PC-3 (cell line): ENCODE data around the gene LRRC71. TPM values are rescaled to one million over a fixed set of nuclear protein-coding genes. Genes with fewer than 3 reads are reported as not detected.

Experiments
- ATAC-seq: fragments of 200-7000 bp; cut with Tn5 transposase; 2 replicates; pipeline ENCODE4 v1.9.1; 2020; ENCODE audit warnings: mild to moderate bottlenecking, moderate library complexity
- BruUV-seq: library from RNA; stranded (reverse); fragments of 400-500 nt; replicated peaks from 2 replicates; lab custom pipeline; 2021; lab: Mats Ljungman, UMichigan
- CTCF ChIA-PET: fragments of 300-600 bp; sonication (Branson Sonifier 250); formaldehyde crosslinking; loops from one replicate; lab custom pipeline; 2022; ENCODE audit warnings: antibody characterized with exemption; lab: Charles Lee
- POLR2A ChIA-PET: fragments of 300-600 bp; sonication (Branson Sonifier 250); formaldehyde crosslinking; loops from one replicate; lab custom pipeline; 2022; ENCODE audit warnings: antibody characterized with exemption; ENCODE audit not compliant: unreplicated experiment; lab: Charles Lee
- DNase-seq: peaks from one replicate; pipeline ENCODE4 v3.0.0-alpha.2; 2015
- H2AFZ ChIP-seq: fragments of 300-600 bp; sonication (generic); 2 replicates; pipeline ENCODE4 v1.6.0; 2016; ENCODE audit warnings: antibody characterized with exemption, low read length
- H3F3A ChIP-seq: fragments of 300-600 bp; sonication (generic); one replicate; pipeline ENCODE4 v1.6.0; 2017; ENCODE audit warnings: antibody characterized with exemption, low read length, control low read depth, mild to moderate bottlenecking; ENCODE audit not compliant: unreplicated experiment
- H3K27ac ChIP-seq: fragments of 300-600 bp; sonication (generic); 2 replicates; pipeline ENCODE4 v1.5.1; 2016; ENCODE audit warnings: mild to moderate bottlenecking, low read length
- H3K27me3 ChIP-seq: fragments of 300-600 bp; sonication (generic); 2 replicates; pipeline ENCODE4 v1.6.1; 2016; ENCODE audit warnings: low read length, mixed read lengths
- H3K36me3 ChIP-seq: fragments of 300-600 bp; sonication (generic); 2 replicates; pipeline ENCODE4 v1.6.1; 2016; ENCODE audit warnings: low read depth, mixed run types, low read length, mixed read lengths
- H3K4me1 ChIP-seq: fragments of 300-600 bp; sonication (generic); 2 replicates; pipeline ENCODE4 v1.5.1; 2016; ENCODE audit warnings: low read length; ENCODE audit not compliant: insufficient read depth
- H3K4me2 ChIP-seq: fragments of 300-600 bp; sonication (generic); 2 replicates; pipeline ENCODE4 v1.6.0; 2016; ENCODE audit warnings: low read length
- H3K4me3 ChIP-seq: fragments of 300-600 bp; sonication (generic); 2 replicates; pipeline ENCODE4 v1.5.1; 2016; ENCODE audit warnings: mild to moderate bottlenecking, low read length, mixed read lengths
- H3K79me2 ChIP-seq: fragments of 300-600 bp; sonication (generic); 2 replicates; pipeline ENCODE4 v1.6.1; 2017; ENCODE audit warnings: low read length, mixed read lengths
- H3K9ac ChIP-seq: fragments of 300-600 bp; sonication (generic); 2 replicates; pipeline ENCODE4 v1.6.0; 2016; ENCODE audit warnings: mild to moderate bottlenecking, low read length
- H3K9me2 ChIP-seq: fragments of 300-600 bp; sonication (generic); replicated peaks from 2 replicates; pipeline ENCODE4 v1.6.1; 2016; ENCODE audit warnings: mixed run types, low read length, mixed read lengths
- H3K9me3 ChIP-seq: fragments of 300-600 bp; sonication (generic); 2 replicates; pipeline ENCODE4 v1.6.1; 2016; ENCODE audit warnings: low read length, mixed read lengths
- H4K20me1 ChIP-seq: fragments of 300-600 bp; sonication (generic); 2 replicates; pipeline ENCODE4 v1.6.1; 2016; ENCODE audit warnings: low read length, mixed read lengths
- EZH2 ChIP-seq: fragments of 300-600 bp; sonication (generic); IDR thresholded peaks from one replicate; pipeline ENCODE4 v1.6.1; 2017; ENCODE audit warnings: antibody characterized with exemption, mild to moderate bottlenecking, low read length; ENCODE audit not compliant: unreplicated experiment
- EZH2phosphoT487 ChIP-seq: fragments of 300-600 bp; sonication (generic); IDR thresholded peaks from 2 replicates; pipeline ENCODE4 v1.6.1; 2018; ENCODE audit warnings: mild to moderate bottlenecking, antibody characterized with exemption, low read length, borderline replicate concordance
- intact Hi-C: fragments of 100-400 bp; cut with micrococcal nuclease; formaldehyde crosslinking; loops from 2 replicates; pipeline ENCODE4 v1.9.0; 2023
- total RNA-seq: library from RNA; depleted of rRNA; stranded (reverse); fragments of >200 nt; gene quantifications from 2 replicates; pipeline ENCODE4 v1.2.3, GENCODE V29; 2014
- TF ChIP-seq, protein P1 (sequence below): fragments of 300-600 bp; sonication (generic); conservative IDR thresholded peaks from 2 replicates; pipeline ENCODE4 v1.5.1; 2017; ENCODE audit warnings: antibody characterized with exemption, low read depth, mild to moderate bottlenecking, low read length

LRRC71 gene
- total RNA-seq, 1 experiment from 2014 or later: 0.11 TPM

- Histone ChIP-seq H3K36me3 (no peaks in the 10 kb centered on the region), H3K9me3 (no peaks in the 10 kb centered on the region), H3K9me2 (no peaks in the 10 kb centered on the region), H2AFZ (peak overlapping the region; percentile 27; the same call in 1 of the 2 replicates), H3K9ac (peak overlapping the region; percentile 25; the same call in 1 of the 2 replicates), H3F3A (peaks cover 10% of the 10 kb centered on the region), H3K4me1 (peaks cover 34% of the 10 kb centered on the region), H3K27me3 (no peaks in the 10 kb centered on the region), H4K20me1 (no peaks in the 10 kb centered on the region), H3K4me2 (peak overlapping the region; percentile 89), H3K79me2 (no peaks in the 10 kb centered on the region), H3K4me3 (peak overlapping the region; percentile 57), H3K27ac (peak overlapping the region; percentile 81)
- DNase-seq: peak; percentile 74
- intact Hi-C loops: no loop called here
- ATAC-seq: peak; percentile 57
- POLR2A ChIA-PET: no interaction called here
- no TSS peak for BruUV-seq
- CTCF ChIA-PET: interaction anchor here (1.4 kb wide), 1 partner anchor 31 kb away, joined by 17 read pairs; no protein-coding TSS in a partner anchor
- no peak for TF ChIP-seq EZH2
- TF ChIP-seq EZH2phosphoT487: no peak
- TF ChIP-seq, protein P1, sequence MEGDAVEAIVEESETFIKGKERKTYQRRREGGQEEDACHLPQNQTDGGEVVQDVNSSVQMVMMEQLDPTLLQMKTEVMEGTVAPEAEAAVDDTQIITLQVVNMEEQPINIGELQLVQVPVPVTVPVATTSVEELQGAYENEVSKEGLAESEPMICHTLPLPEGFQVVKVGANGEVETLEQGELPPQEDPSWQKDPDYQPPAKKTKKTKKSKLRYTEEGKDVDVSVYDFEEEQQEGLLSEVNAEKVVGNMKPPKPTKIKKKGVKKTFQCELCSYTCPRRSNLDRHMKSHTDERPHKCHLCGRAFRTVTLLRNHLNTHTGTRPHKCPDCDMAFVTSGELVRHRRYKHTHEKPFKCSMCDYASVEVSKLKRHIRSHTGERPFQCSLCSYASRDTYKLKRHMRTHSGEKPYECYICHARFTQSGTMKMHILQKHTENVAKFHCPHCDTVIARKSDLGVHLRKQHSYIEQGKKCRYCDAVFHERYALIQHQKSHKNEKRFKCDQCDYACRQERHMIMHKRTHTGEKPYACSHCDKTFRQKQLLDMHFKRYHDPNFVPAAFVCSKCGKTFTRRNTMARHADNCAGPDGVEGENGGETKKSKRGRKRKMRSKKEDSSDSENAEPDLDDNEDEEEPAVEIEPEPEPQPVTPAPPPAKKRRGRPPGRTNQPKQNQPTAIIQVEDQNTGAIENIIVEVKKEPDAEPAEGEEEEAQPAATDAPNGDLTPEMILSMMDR: no peak
These were observed 23.2 kb upstream of the LRRC71 start for GRCh38 chr1:156897078-156897825.

- intact Hi-C loops: no loop called here
- H3K4me3 ChIP-seq: no peak overlapping the region
- peak overlapping the region; percentile 44; the same call in 1 of the 2 replicates for H2AFZ ChIP-seq
- peaks cover 34% of the 10 kb centered on the region for H3K4me1 ChIP-seq
- no peaks in the 10 kb centered on the region for H3K9me2 ChIP-seq
- H3F3A ChIP-seq: peaks cover 10% of the 10 kb centered on the region
- H3K36me3 ChIP-seq: no peaks in the 10 kb centered on the region
- CTCF ChIA-PET: no interaction called here
- H4K20me1 ChIP-seq: no peaks in the 10 kb centered on the region
- peak overlapping the region; percentile 25; the same call in 1 of the 2 replicates for H3K9ac ChIP-seq
- no peaks in the 10 kb centered on the region for H3K79me2 ChIP-seq
- peak overlapping the region; percentile 89 for H3K4me2 ChIP-seq
- POLR2A ChIA-PET: interaction anchor here (0.5 kb wide), 1 partner anchor 142 kb away, joined by 4 read pairs; no protein-coding TSS in a partner anchor
- no peaks in the 10 kb centered on the region for H3K27me3 ChIP-seq
- no peaks in the 10 kb centered on the region for H3K9me3 ChIP-seq
- TF ChIP-seq, protein P1: no peak
- no peak for TF ChIP-seq EZH2phosphoT487
- no peak for TF ChIP-seq EZH2
- DNase-seq (peak; percentile 47), ATAC-seq (peak; percentile 30)
- H3K27ac ChIP-seq: peak overlapping the region; percentile 81
- BruUV-seq: no TSS peak
These were observed 22.3 kb upstream of the LRRC71 start for GRCh38 chr1:156898161-156898566.
